ENCODE results near the gene YIPF3. TPM values are rescaled to one million over a fixed set of nuclear protein-coding genes. Genes with fewer than 3 reads are reported as not detected.
"Not testable (repeated sequence)": the region's sequence is repeated elsewhere in the genome, so short reads cannot be mapped to it uniquely, and the experiment has no call there.

The YIPF3 gene
- polyA plus RNA-seq, 4 donors = 49.0 to 121 (median 71.8) TPM

- no peak for FAIRE-seq
- no peak overlapping the region for H3K4me3 ChIP-seq (ENCODE audit: low read depth in 1 of 3, low read length in 3 of 3)
- no peak for DNase-seq
- no peaks in the 10 kb centered on the region for H3K36me3 ChIP-seq (ENCODE audit: control insufficient read depth in 3 of 3, insufficient read depth in 2 of 3, low read depth in 1 of 3, low read length in 3 of 3)
- H3K9me3 ChIP-seq (ENCODE audit: control insufficient read depth in 2 of 2, insufficient read depth in 1 of 2, low read depth in 1 of 2, low read length in 1 of 2) = no peaks in the 10 kb centered on the region
- no peaks in the 10 kb centered on the region for H3K4me1 ChIP-seq (ENCODE audit: control insufficient read depth in 3 of 3, insufficient read depth in 2 of 3, low read depth in 1 of 3, low read length in 2 of 3)
- no peak overlapping the region for H3K27ac ChIP-seq (ENCODE audit: low read depth in 1 of 3, low read length in 2 of 3)
- WGBS, 3 donors = 80 to 90% (median 88%) methylated on average over 7 of the region's 7 CpGs
- H3K27me3 ChIP-seq (ENCODE audit: control insufficient read depth in 3 of 3, insufficient read depth in 3 of 3, low read length in 3 of 3) = peaks cover 0 to 2% (median 0%) of the 10 kb centered on the region in 3 donors
Observed at GRCh38 chr6:43469947-43470346, 46.8 kb downstream of the YIPF3 start.

DNA sequence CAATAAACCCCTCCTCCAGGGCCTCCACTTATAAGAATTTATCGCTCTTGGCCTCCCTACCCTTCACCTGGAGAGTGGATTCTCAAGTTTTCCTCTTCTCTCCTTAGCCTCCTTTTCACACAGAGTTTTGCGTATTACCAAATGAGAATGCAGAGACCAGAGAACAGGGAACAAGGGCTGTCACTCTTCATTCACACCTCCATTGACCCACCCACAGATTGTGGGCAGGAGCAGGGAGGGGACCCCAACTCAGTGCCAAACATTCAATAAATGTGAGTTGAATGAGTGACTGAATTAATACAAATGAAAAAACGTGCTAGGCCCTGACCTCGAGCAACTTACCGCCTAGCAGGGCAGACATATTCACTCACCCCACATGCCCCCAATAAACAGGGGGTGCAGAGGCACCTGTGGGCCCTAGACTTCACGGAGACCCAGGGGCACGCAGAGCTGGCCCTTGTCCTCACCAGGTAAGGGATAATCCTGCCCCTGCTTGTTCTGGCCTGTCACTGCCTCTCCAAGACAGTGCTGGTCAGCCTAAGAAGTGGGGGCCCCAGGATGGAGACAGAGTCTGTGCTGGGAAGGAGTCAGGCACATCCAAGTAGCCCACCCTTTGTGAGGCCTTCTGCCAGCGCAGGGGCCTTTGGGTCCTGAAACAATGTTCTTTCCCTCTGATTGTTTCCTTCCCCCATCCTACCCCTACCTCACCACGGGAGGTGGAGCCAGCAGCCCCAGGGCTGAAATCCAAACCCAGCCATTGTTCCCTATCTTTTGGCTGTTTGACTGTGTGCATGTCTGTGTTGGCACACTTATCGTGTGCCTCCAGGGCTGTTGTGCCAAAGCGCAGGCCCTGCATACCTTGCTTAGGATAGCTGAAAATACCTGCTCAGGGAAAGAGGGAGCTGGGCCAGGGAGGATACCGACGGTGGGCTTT, 47.7 kb downstream of the YIPF3 start:
- no peaks in the 10 kb centered on the region for H3K36me3 ChIP-seq (ENCODE audit: control insufficient read depth in 3 of 3, insufficient read depth in 2 of 3, low read depth in 1 of 3, low read length in 3 of 3)
- no peaks in the 10 kb centered on the region for H3K4me1 ChIP-seq (ENCODE audit: control insufficient read depth in 3 of 3, insufficient read depth in 2 of 3, low read depth in 1 of 3, low read length in 2 of 3)
- WGBS, 3 donors = 77 to 80% (median 77%) methylated on average over 13 of the region's 13 CpGs
- H3K27me3 ChIP-seq (ENCODE audit: control insufficient read depth in 3 of 3, insufficient read depth in 3 of 3, low read length in 3 of 3) = peaks cover 0 to 2% (median 0%) of the 10 kb centered on the region in 3 donors
- H3K27ac ChIP-seq (ENCODE audit: low read depth in 1 of 3, low read length in 2 of 3) = no peak overlapping the region
- no peaks in the 10 kb centered on the region for H3K9me3 ChIP-seq (ENCODE audit: control insufficient read depth in 2 of 2, insufficient read depth in 1 of 2, low read depth in 1 of 2, low read length in 1 of 2)
- FAIRE-seq (no peak), DNase-seq (no peak)
- no peak overlapping the region for H3K4me3 ChIP-seq (ENCODE audit: low read depth in 1 of 3, low read length in 3 of 3)

DNA sequence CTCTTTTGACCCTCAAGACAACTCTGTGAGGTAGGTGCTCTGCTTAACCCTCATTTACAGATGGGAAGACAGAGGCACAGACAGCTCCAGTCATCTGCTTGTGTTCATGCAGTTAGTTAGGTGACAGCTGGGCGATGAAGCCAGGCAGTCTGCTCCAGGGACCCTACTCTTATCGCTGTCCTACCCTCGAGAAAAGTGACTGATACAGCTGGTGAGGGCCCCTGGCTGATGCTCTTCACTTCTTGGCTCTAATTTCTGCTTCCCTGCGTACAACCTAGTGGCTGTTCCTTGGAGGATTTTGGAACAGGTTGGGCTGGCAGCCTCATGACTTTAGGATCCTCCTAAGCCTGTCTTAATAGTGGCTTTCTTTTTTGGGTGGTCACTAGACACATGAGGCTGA, 48.5 kb downstream of the YIPF3 start:
- no peaks in the 10 kb centered on the region for H3K4me1 ChIP-seq (ENCODE audit: control insufficient read depth in 3 of 3, insufficient read depth in 2 of 3, low read depth in 1 of 3, low read length in 2 of 3)
- H3K4me3 ChIP-seq (ENCODE audit: low read depth in 1 of 3, low read length in 3 of 3) = no peak overlapping the region
- H3K27ac ChIP-seq (ENCODE audit: low read depth in 1 of 3, low read length in 2 of 3) = no peak overlapping the region
- DNase-seq (no peak), FAIRE-seq (no peak)
- H3K9me3 ChIP-seq (ENCODE audit: control insufficient read depth in 2 of 2, insufficient read depth in 1 of 2, low read depth in 1 of 2, low read length in 1 of 2) = no peaks in the 10 kb centered on the region
- H3K36me3 ChIP-seq (ENCODE audit: control insufficient read depth in 3 of 3, insufficient read depth in 2 of 3, low read depth in 1 of 3, low read length in 3 of 3) = no peaks in the 10 kb centered on the region
- H3K27me3 ChIP-seq (ENCODE audit: control insufficient read depth in 3 of 3, insufficient read depth in 3 of 3, low read length in 3 of 3) = peaks cover 0 to 4% (median 2%) of the 10 kb centered on the region in 3 donors
- 72 to 79% (median 78%) methylated on average over 4 of the region's 4 CpGs for WGBS, 3 donors

- no peaks in the 10 kb centered on the region for H3K4me1 ChIP-seq (ENCODE audit: control insufficient read depth in 3 of 3, insufficient read depth in 2 of 3, low read depth in 1 of 3, low read length in 2 of 3)
- 80 to 82% (median 82%) methylated on average over 4 of the region's 4 CpGs for WGBS, 3 donors
- H3K27ac ChIP-seq (ENCODE audit: low read depth in 1 of 3, low read length in 2 of 3) = no peak overlapping the region
- DNase-seq (no peak), FAIRE-seq (no peak)
- H3K36me3 ChIP-seq (ENCODE audit: control insufficient read depth in 3 of 3, insufficient read depth in 2 of 3, low read depth in 1 of 3, low read length in 3 of 3) = no peaks in the 10 kb centered on the region
- H3K4me3 ChIP-seq (ENCODE audit: low read depth in 1 of 3, low read length in 3 of 3) = no peak overlapping the region
- H3K27me3 ChIP-seq (ENCODE audit: control insufficient read depth in 3 of 3, insufficient read depth in 3 of 3, low read length in 3 of 3) = peaks cover 0 to 7% (median 3%) of the 10 kb centered on the region in 3 donors
- no peaks in the 10 kb centered on the region for H3K9me3 ChIP-seq (ENCODE audit: control insufficient read depth in 2 of 2, insufficient read depth in 1 of 2, low read depth in 1 of 2, low read length in 1 of 2)
Observed at GRCh38 chr6:43467752-43468151, 49.0 kb downstream of the YIPF3 start.

- DNase-seq; H3K4me1 ChIP-seq (ENCODE audit: control insufficient read depth in 3 of 3, insufficient read depth in 2 of 3, low read depth in 1 of 3, low read length in 2 of 3); H3K27ac ChIP-seq (ENCODE audit: low read depth in 1 of 3, low read length in 2 of 3); FAIRE-seq; H3K9me3 ChIP-seq (ENCODE audit: control insufficient read depth in 2 of 2, insufficient read depth in 1 of 2, low read depth in 1 of 2, low read length in 1 of 2); H3K4me3 ChIP-seq (ENCODE audit: low read depth in 1 of 3, low read length in 3 of 3); H3K36me3 ChIP-seq (ENCODE audit: control insufficient read depth in 3 of 3, insufficient read depth in 2 of 3, low read depth in 1 of 3, low read length in 3 of 3): not testable (repeated sequence)
- H3K27me3 ChIP-seq (ENCODE audit: control insufficient read depth in 3 of 3, insufficient read depth in 3 of 3, low read length in 3 of 3) = peaks cover 0 to 12% (median 6%) of the 10 kb centered on the region in 3 donors
- WGBS, 3 donors = 48 to 62% (median 54%) methylated on average over 5 of the region's 5 CpGs
Observed at GRCh38 chr6:43467265-43467664, 49.5 kb downstream of the YIPF3 start.

DNA sequence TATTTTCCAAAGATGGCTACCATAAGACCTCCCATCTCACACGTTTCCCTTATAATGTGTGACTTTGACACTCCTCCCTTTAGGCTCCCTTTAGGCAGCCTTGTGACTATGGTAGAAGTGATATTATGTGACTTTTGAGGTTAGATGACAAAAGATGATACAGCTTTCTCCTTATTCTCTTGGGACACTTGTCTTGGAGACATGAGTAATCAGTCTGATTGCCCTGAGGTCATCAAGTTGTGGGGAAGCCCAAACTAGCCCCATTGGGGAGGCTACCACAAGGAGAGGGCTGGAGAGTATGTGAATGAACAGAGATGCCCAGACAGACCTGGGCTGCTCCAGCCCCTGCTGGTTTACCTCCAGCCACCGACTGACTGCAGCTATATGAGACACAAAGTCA, 50.8 kb downstream of the YIPF3 start:
- Histone ChIP-seq H3K27ac (ENCODE audit: low read depth in 1 of 3, low read length in 2 of 3) (no peak overlapping the region), H3K9me3 (ENCODE audit: control insufficient read depth in 2 of 2, insufficient read depth in 1 of 2, low read depth in 1 of 2, low read length in 1 of 2) (no peaks in the 10 kb centered on the region), H3K4me3 (ENCODE audit: low read depth in 1 of 3, low read length in 3 of 3) (no peak overlapping the region), H3K36me3 (ENCODE audit: control insufficient read depth in 3 of 3, insufficient read depth in 2 of 3, low read depth in 1 of 3, low read length in 3 of 3) (no peaks in the 10 kb centered on the region), H3K27me3 (ENCODE audit: control insufficient read depth in 3 of 3, insufficient read depth in 3 of 3, low read length in 3 of 3) (peaks cover 0 to 17% (median 6%) of the 10 kb centered on the region in 3 donors), H3K4me1 (ENCODE audit: control insufficient read depth in 3 of 3, insufficient read depth in 2 of 3, low read depth in 1 of 3, low read length in 2 of 3) (no peaks in the 10 kb centered on the region)
- 51 to 66% (median 65%) methylated on average over 2 of the region's 2 CpGs for WGBS, 3 donors
- DNase-seq (no peak), FAIRE-seq (no peak)

- no peak overlapping the region for H3K27ac ChIP-seq (ENCODE audit: low read depth in 1 of 3, low read length in 2 of 3)
- H3K4me3 ChIP-seq (ENCODE audit: low read depth in 1 of 3, low read length in 3 of 3) = no peak overlapping the region
- no peaks in the 10 kb centered on the region for H3K9me3 ChIP-seq (ENCODE audit: control insufficient read depth in 2 of 2, insufficient read depth in 1 of 2, low read depth in 1 of 2, low read length in 1 of 2)
- no peaks in the 10 kb centered on the region for H3K4me1 ChIP-seq (ENCODE audit: control insufficient read depth in 3 of 3, insufficient read depth in 2 of 3, low read depth in 1 of 3, low read length in 2 of 3)
- 74 to 84% (median 77%) methylated on average over 7 to 8 of the region's 8 CpGs for WGBS, 3 donors
- no peak for DNase-seq
- H3K27me3 ChIP-seq (ENCODE audit: control insufficient read depth in 3 of 3, insufficient read depth in 3 of 3, low read length in 3 of 3) = peaks cover 0 to 22% (median 10%) of the 10 kb centered on the region in 3 donors
- FAIRE-seq = no peak
- no peaks in the 10 kb centered on the region for H3K36me3 ChIP-seq (ENCODE audit: control insufficient read depth in 3 of 3, insufficient read depth in 2 of 3, low read depth in 1 of 3, low read length in 3 of 3)
Observed at GRCh38 chr6:43464337-43464736, 52.4 kb downstream of the YIPF3 start.

DNA sequence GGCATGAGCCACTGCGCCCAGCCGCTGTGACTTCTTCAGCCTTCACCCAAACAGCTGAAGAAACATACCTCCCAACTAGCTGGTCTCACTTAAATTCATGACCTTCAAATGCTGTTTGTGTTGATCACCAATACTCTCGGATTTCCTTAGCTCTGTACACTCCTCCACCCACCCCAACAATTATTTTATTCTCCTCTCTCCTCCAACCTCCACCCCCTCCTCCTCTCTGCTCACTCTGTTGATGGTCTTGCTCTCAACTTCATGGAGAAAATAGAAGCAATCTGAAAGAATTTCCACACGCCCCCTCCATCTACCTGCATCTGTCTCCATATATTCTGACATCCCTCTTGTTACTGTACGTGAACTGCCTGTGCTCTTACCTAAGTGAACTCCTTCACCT, 54.8 kb downstream of the YIPF3 start:
- Histone ChIP-seq H3K27me3 (ENCODE audit: control insufficient read depth in 3 of 3, insufficient read depth in 3 of 3, low read length in 3 of 3) (peaks cover 0 to 22% (median 10%) of the 10 kb centered on the region in 3 donors), H3K27ac (ENCODE audit: low read depth in 1 of 3, low read length in 2 of 3) (no peak overlapping the region), H3K9me3 (ENCODE audit: control insufficient read depth in 2 of 2, insufficient read depth in 1 of 2, low read depth in 1 of 2, low read length in 1 of 2) (peaks cover 0 to under 1% of the 10 kb centered on the region in 2 donors), H3K4me1 (ENCODE audit: control insufficient read depth in 3 of 3, insufficient read depth in 2 of 3, low read depth in 1 of 3, low read length in 2 of 3) (no peaks in the 10 kb centered on the region), H3K4me3 (ENCODE audit: low read depth in 1 of 3, low read length in 3 of 3) (no peak overlapping the region), H3K36me3 (ENCODE audit: control insufficient read depth in 3 of 3, insufficient read depth in 2 of 3, low read depth in 1 of 3, low read length in 3 of 3) (no peaks in the 10 kb centered on the region)
- FAIRE-seq (no peak), DNase-seq (no peak)
- WGBS, 3 donors = 57 to 73% (median 67%) methylated on average over 5 of the region's 5 CpGs
